ENCODE results near the gene ATF1.
"Not testable (repeated sequence)": the region's sequence is repeated elsewhere in the genome, so short reads cannot be mapped to it uniquely, and the experiment has no call there.

Gene ATF1

DNA sequence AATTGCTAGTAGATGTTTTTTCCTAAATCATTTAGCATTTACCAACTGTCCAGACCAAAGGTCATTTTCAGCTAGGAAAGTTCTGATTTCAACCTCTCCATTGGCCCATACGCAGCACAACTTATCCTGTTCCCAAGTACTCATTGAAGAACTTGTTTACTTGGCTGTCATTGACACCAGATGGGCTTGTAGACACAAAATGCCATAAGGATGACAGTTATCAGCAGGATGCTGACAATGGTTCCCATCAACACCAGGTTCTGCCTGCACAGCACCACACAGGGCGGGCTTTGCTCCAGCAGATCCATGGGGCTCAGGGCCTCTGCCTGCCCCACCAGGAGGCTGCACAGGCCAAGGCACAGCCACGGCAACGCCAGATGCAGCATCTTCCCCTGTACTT lies 42.3 kb downstream of the ATF1 start:
- TF ChIP-seq, protein P1, sequence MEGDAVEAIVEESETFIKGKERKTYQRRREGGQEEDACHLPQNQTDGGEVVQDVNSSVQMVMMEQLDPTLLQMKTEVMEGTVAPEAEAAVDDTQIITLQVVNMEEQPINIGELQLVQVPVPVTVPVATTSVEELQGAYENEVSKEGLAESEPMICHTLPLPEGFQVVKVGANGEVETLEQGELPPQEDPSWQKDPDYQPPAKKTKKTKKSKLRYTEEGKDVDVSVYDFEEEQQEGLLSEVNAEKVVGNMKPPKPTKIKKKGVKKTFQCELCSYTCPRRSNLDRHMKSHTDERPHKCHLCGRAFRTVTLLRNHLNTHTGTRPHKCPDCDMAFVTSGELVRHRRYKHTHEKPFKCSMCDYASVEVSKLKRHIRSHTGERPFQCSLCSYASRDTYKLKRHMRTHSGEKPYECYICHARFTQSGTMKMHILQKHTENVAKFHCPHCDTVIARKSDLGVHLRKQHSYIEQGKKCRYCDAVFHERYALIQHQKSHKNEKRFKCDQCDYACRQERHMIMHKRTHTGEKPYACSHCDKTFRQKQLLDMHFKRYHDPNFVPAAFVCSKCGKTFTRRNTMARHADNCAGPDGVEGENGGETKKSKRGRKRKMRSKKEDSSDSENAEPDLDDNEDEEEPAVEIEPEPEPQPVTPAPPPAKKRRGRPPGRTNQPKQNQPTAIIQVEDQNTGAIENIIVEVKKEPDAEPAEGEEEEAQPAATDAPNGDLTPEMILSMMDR (IDR thresholded peaks at IDR 0.05) = no peak
- Histone ChIP-seq H3K27ac (no peak overlapping the region), H3K4me1 (no peaks in the 10 kb centered on the region), H3K4me3 (no peak overlapping the region), H3K9me3 (no peaks in the 10 kb centered on the region), H3K27me3 (no peaks in the 10 kb centered on the region), H3K36me3 (peaks cover 18 to 58% (median 19%) of the 10 kb centered on the region in 3 donors)
- DNase-seq = no peak
- intact Hi-C loops (cut with DNase I; ENCODE audit: low total_unique reads) = no loop called here

DNA sequence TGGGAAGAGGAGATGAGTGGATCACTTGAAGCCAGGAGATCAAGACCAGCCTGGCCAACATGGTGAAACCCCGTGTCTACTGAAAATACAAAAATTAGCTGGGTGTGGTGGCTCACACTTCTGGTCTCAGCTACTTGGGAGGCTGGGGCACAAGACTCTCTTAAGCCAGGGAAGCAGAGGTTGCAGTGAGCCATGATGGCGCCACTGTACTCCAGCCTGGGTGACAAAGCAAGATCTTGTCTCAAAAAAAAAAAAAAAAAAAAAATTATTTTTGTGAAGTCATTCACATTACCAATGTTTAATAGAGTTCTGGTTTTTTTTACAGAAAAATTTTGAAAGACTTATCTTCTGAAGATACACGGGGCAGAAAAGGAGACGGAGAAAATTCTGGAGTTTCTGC lies 45.2 kb downstream of the ATF1 start:
- intact Hi-C loops (cut with DNase I; ENCODE audit: low total_unique reads); H3K4me3 ChIP-seq; DNase-seq; H3K9me3 ChIP-seq; H3K27ac ChIP-seq; H3K27me3 ChIP-seq; H3K4me1 ChIP-seq: not testable (repeated sequence)
- H3K36me3 ChIP-seq = peaks cover 31 to 86% (median 33%) of the 10 kb centered on the region in 3 donors

DNA sequence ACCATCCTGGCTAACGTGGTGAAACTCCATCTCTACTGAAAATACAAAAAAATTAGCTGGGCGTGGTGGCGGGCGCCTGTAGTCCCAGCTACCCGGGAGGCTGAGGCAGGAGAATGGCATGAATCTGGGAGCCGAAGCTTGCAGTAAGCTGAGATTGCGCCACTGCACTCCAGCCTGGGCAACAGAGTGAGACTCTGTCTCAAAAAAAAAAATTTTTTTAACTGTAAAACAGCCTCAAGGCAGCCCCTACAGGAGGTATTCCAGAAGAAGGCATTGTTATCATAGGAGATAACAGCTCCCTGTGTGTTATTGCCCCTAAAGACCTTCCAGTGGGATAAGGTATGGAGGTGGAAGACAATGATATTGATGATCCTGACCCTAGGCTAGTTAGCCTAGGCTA lies 51.0 kb downstream of the ATF1 start:
- H3K27me3 ChIP-seq; DNase-seq; H3K9me3 ChIP-seq; H3K4me1 ChIP-seq; H3K27ac ChIP-seq; intact Hi-C loops (cut with DNase I; ENCODE audit: low total_unique reads); H3K4me3 ChIP-seq: not testable (repeated sequence)
- peaks cover 59 to 98% (median 81%) of the 10 kb centered on the region in 3 donors for H3K36me3 ChIP-seq

DNA sequence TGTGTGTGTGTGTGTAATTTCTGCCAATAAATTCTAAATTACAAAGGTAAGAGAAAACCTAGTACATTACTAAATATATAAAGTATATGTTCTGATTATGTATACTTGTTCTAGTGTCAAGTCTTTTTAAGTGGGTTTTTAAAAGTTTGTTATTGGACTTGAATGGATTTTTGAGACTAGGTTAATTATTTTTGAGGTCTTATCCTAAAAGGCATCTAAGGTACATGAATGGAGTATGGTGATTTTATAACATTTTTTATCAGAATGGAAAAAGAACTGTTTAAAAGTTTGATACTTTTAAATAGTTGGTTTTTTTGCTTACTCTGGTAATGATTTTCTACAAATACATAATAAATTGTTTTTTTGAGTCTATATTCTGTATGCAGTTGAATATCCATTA lies 56.3 kb downstream of the ATF1 start:
- no peaks in the 10 kb centered on the region for H3K4me1 ChIP-seq
- H3K9me3 ChIP-seq = no peaks in the 10 kb centered on the region
- peaks cover 26 to 47% (median 45%) of the 10 kb centered on the region in 3 donors for H3K36me3 ChIP-seq
- TF ChIP-seq, protein P1 (IDR thresholded peaks at IDR 0.05) = no peak
- intact Hi-C loops (cut with DNase I; ENCODE audit: low total_unique reads) = loop anchor here (10.0 kb wide), 1 partner anchor 115 kb away; no protein-coding TSS in a partner anchor
- no peak overlapping the region for H3K4me3 ChIP-seq
- H3K27me3 ChIP-seq = no peaks in the 10 kb centered on the region
- no peak for DNase-seq
- H3K27ac ChIP-seq = no peak overlapping the region

DNA sequence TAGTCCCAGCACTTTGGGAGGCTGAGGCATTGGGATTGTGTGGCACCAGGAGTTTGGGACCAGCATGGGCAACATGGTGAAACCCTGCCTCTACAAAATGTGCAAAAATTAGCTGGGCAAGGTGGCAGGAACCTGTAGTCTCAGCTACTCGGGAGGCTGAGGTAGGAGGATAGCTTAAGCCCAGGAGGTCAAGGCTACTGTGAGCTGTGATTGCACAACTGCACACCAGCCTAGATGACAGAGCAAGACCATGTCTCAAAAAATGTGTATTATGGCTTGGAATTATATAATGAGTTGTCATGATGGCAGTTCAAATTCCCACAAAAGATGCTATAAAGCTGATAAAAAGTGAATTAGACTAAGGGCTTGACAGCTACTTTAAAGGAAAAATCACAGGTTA lies 58.2 kb downstream of the ATF1 start:
- intact Hi-C loops (cut with DNase I; ENCODE audit: low total_unique reads) = loop anchor here (10.0 kb wide), 1 partner anchor 113 kb away; no protein-coding TSS in a partner anchor
- Histone ChIP-seq H3K4me3 (no peak overlapping the region), H3K27ac (no peak overlapping the region), H3K4me1 (peaks cover 0 to 6% (median 0%) of the 10 kb centered on the region in 4 donors), H3K36me3 (peaks cover 8 to 28% (median 26%) of the 10 kb centered on the region in 3 donors), H3K9me3 (no peaks in the 10 kb centered on the region), H3K27me3 (no peaks in the 10 kb centered on the region)
- TF ChIP-seq, protein P1 (IDR thresholded peaks at IDR 0.05) = no peak
- no peak for DNase-seq

DNA sequence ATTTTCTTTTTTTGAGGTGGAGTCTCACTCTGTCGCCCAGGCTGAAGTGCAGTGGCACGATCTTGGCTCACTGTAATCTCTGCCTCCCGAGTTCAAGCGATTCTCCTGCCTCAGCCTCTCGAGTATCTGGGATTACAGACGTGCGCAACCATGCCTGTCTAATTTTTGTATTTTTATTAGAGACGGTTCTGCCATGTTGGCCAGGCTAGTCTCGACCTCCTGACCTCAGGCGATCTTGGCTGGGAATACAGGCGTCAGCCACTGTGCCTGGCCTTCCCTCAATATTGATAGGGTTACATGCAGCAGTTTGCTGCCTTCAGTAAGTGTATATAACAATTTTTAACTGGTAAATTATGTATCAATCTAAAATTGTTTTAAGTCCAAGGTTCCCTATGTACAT lies 59.8 kb downstream of the ATF1 start:
- H3K9me3 ChIP-seq, H3K4me3 ChIP-seq, H3K27ac ChIP-seq, H3K27me3 ChIP-seq, H3K4me1 ChIP-seq, DNase-seq: not testable (repeated sequence)
- intact Hi-C loops (cut with DNase I; ENCODE audit: low total_unique reads) = loop anchor here (10.0 kb wide), 1 partner anchor 111 kb away; no protein-coding TSS in a partner anchor
- H3K36me3 ChIP-seq = peaks cover 0 to 13% (median 13%) of the 10 kb centered on the region in 3 donors

DNA sequence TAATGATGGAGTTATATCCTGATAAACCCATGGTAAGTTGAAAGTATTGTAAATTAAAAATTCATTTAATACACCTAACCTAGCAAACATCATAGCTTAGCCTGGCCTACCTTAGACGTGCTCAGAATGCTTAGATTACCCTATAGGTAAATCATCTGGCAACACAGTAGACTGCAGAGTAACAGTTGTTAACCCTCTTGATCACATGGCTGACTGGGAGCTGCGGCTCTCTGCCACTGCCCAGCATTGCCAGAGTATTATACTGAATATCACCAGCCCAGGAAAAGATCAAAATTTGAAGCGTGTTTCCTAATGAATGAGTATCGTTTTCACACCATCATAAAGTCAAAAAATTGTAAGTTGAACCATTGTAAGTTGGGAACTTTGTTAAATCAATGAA lies 61.0 kb downstream of the ATF1 start:
- Histone ChIP-seq H3K9me3 (no peaks in the 10 kb centered on the region), H3K27ac (peak overlapping the region; percentile 51 to 61), H3K4me1 (peaks cover 0 to 6% (median 0%) of the 10 kb centered on the region in 4 donors), H3K36me3 (peaks cover 0 to 1% (median under 1%) of the 10 kb centered on the region in 3 donors), H3K4me3 (no peak overlapping the region), H3K27me3 (no peaks in the 10 kb centered on the region)
- intact Hi-C loops (cut with DNase I; ENCODE audit: low total_unique reads) = loop anchor here (10.0 kb wide), 1 partner anchor 110 kb away; no protein-coding TSS in a partner anchor
- DNase-seq = no peak
- TF ChIP-seq, protein P1 (IDR thresholded peaks at IDR 0.05) = no peak
